Activated CD8-positive, alpha-beta memory T cell treated with anti-CD3 and anti-CD28 coated beads, Interleukin-2, amount 50 U/mL, for 1 hour (primary cell): ENCODE data around the gene GPAM.
"Not testable (repeated sequence)": the region's sequence is repeated elsewhere in the genome, so short reads cannot be mapped to it uniquely, and the experiment has no call there.

ENCODE experiments used
- DNase-seq: peaks from one replicate; pipeline ENCODE4 v3.0.0-alpha.2; 2020; ENCODE audit errors: extremely low read depth

GPAM gene

DNA sequence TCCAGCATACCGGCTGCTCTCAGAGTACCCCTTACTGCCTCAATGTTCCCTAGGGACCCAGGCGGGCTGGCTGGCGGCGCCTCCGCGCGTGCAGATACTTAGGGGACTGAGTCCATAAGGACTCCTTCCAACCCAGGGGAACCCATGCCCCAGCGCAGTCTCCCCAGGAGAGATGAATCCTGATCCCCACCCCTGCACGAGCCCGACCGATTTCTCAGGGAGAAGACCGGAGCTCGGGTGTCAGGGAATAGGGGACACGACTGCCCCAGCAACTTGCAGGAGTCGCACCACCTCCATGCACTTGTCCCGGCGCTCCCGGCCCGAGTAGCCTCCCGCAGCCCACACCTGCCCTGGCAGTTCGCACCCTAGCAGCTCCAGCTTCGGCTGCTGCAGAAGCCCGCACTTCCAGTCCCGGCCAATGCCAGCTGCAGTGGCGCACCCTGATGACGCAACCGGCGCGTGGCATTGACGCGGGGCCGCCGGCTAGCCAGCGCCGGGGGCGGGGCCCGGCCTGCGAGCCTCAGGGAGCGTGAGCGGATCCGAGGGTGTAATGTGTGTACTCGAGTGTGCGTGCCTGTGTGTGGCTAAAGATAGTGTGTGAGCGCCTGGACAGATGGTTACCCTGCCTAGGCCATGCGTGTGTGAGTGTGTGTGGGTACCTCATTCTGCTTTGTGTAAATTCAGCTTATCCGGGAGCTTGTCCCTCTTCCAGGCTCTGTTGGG lies at the start of gene GPAM:
TSS of gene GPAM (minus strand) at position 437 of the 723 bp plus-strand sequence. CDS start 1,981 bp downstream, outside the sequence.
- peak; percentile 78 for DNase-seq

- DNase-seq = no peak
These were observed 49.1 kb upstream of the GPAM start for GRCh38 chr10:112232670-112233069.

GRCh38 chr10:112231602-112232400 lies 48.2 kb upstream of the GPAM start:
- DNase-seq = no peak

- no peak for DNase-seq
These were observed 46.9 kb upstream of the GPAM start for GRCh38 chr10:112230325-112230988.

- DNase-seq = no peak
These were observed 46.3 kb upstream of the GPAM start for GRCh38 chr10:112229901-112230300.

DNA sequence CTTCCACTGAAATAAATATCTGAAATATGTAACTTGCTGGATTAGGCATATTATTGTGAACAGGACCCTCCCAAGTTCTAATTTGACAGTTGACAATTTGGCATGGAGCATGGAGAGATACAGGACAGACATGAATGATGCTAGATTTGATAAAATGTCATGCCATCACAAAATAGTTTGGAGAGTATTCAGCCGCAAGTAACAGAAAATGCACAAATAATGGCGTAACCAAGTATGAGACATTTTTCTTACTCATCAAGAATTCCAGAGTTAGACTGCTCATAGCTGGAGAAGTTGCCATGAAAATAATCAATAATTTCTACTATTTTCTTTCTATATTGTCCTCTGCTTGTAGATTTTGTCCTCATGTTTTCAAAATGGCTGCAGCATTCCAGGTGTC lies 45.5 kb upstream of the GPAM start:
- DNase-seq = no peak

- not testable (repeated sequence) for DNase-seq
These were observed 45.0 kb upstream of the GPAM start for GRCh38 chr10:112228366-112229088.

DNA sequence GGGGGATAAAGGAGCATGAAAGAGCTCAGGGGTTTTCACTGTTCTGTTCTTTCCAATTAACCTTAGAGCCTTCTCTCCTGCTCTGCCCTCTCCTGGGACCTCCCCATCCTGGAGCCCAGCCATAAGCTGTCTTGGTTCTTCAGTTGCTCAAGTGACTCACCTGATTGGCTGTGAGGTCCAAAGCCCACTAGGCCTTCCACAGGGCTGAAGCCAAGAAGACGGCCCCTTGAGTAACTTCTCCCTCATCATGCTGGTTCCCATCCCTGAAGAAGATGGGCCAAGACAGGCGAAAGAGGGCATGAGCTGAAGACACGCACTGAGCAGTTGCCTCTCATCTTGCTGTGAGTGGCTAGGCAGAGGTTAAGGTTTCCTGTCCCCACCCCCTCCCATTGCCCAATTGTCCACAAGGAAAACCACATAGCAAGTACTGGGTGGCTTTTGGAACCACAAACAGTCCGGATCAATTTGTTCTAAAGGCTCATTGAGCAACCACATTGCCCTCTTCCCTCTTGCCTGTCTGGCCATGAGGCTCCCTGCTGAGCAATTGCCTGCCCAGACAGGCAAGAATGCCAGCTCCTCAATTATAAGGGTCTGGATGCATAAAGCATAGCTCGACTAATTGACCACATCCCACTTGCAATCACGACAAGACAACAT lies 43.9 kb upstream of the GPAM start:
- no peak for DNase-seq

DNA sequence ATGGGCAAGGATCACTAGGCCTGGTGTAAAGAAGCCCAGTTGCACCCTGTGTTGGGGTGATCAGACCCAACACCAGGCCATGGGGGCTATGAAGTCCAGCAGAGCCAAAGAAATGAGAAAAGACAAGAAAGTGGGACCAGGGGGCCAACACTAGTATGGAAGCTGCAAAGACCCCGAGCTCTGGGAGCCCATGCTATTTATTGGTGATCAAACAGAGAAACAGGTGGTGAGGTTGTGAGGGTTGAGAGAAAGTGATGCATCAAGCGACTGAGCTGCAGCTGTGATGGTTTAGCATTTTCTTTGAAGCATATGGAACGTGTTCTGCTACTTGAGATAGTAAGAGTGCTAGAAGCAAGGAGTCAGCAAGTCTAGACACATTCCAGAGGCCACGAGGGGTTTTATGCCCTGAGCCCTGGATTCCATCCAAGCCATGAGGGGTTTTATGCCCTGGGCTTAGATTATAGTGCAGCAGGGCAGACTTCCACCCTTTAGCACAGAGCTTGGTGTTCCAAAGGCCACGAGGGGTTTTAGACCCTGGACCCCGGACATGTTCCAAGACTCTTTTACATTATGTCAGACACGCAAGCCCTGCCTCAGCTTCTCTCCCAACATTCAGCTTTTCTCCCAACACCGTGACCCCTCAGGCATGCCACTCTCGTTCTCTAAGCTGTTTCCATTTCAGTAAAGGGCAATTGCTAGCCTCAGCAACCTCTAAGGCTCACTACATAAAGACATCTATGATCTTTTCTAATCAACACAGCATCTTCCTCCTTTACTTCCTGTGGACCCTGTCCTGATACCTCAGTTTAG lies 43.1 kb upstream of the GPAM start:
- DNase-seq = no peak

- no peak for DNase-seq
These were observed 42.3 kb upstream of the GPAM start for GRCh38 chr10:112225771-112226438.

DNA sequence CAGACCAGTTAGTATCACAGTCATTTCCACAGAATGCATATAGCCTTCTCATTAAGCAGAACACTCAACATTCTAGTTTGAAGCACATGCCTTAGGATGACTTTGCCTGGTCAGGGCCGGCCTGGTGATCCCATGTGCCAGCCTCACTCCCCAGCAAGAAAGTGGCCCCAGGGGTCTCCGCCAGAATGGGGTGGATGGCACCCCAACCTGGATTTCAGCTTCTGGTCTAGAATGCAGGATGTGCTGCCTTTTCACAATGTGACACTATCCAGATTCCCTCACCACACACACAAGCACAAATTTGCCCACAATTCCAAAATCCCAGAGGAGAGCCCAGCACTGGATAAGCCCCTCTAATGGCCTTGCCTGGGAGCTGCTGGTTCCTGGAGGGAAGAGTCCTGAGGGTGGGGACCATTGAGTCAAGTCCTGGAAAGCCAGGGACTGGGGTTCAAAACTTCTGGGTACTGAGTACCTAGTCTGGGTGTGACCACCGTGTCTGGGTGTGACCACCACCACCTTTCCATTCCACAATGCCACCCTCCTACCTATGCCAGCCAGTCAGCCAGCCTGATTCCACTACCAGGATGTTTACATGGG lies 41.5 kb upstream of the GPAM start:
- no peak for DNase-seq

- DNase-seq = no peak
These were observed 40.2 kb upstream of the GPAM start for GRCh38 chr10:112223725-112224124.

DNA sequence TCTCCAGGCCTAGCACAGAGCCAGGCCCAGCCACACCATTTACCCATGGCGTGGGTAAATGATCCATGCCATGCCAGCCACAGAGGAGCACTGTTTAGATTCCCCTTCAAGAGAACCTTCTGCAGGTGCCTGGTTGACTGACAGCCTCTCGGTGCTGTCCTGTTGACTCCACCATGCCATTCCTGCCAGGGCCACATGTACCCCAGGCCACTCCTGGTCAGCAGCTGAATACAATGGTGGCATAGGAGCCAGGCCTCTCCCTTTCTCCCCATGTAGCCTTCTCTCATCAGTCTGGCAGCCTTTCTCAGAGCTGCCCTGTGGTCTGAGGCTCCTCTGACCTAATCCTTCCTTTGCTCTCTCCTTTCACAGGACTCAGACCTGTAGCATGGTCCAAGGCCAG lies 39.2 kb upstream of the GPAM start:
- DNase-seq = no peak

GRCh38 chr10:112221545-112221944 lies 38.0 kb upstream of the GPAM start:
- DNase-seq = no peak

- DNase-seq = no peak
These were observed 35.4 kb upstream of the GPAM start for GRCh38 chr10:112218960-112219359.

DNA sequence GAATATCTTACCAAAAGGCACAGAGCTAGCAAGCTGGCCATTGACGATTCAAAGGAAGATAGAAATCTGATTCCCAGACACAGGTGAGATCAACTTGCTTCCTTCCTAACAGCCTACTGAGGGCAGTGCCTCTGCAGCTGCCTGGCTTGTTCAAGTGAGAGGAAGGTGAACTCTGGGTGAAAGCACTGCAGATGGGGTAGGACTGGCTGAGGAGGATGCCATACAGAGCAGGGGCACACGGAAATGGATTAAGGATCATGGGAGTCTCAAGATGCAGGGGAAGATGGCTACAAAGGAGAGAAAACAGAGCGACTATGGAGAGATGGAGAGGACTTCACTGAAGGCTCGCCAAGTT lies 34.4 kb upstream of the GPAM start:
- no peak for DNase-seq

DNA sequence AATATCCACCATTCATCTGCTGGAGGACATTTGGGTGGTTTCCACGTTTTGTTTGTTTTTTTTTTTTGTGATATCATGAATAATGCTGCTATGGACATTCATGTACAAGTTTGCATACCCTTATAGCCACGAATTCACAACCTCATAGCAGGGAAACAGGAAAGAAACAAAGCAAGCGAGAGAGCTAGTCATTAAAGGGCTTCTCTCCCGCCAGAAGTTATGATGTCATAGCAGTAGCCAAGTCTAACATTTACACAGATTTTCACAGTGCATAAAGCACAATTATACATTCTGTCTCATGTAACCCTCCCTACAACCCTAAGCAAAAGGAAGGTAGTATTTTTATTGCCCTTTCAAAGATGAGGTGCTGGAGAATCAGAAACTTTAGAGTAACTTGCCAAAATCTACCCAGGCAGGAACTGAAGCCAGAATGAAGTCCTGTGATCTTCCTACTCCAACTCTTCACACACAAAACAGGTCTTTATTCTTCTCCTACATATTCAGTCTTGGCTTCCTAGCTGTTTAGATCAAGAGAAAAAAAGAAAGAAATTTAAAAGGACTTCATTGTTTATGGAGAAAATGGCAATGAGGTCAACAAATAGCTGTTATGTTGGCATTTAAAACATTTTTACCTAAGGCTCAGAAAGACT lies 33.9 kb upstream of the GPAM start:
- DNase-seq = no peak

DNA sequence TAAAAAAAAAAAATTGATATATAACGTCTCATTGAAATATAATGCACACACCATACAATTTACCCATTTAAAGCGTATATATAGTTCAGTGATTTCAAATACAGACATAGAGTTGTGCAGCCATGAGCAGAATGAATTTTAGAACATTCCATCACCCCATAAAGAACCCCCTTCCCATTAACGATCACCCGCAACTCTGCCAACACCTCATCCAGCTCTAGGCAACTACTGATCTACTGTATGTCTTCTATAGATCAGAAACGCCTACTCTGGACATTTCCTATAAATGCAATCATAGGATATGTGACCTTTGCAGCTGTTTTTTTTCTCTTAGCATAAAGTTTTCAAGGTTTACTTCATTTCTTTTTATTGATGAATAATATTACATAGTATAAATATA lies 33.4 kb upstream of the GPAM start:
- no peak for DNase-seq

DNA sequence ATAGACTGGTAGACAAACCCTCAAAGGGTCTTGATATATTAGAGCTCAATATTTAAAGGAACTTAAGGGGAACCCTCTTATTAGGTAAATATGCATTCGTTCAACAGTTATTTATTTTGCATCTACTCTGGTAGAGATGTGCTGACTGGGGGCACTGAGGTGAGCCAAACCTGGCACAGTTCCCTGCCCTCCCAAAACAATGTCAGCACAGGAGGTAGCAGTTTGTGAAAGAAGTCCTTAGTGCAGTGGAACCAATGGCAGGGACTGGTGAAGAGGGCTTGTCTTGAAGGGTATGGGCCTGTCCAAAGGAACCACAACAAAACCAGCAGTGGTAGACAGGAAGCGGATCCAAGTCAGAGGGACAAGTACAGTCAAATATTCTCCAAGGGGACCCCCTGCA lies 32.6 kb upstream of the GPAM start:
- DNase-seq = no peak
